Adipocyte (in vitro differentiated cells): Measurements from ENCODE around the gene PGBD5.

Experiments used
- DNase-seq: peaks from one replicate; pipeline ENCODE4 v3.0.0-alpha.2; 2015; ENCODE audit warnings: low read depth
- H3K27me3 ChIP-seq: replicated peaks from 2 replicates; pipeline ENCODE4 v1.7.0; 2013; ENCODE audit warnings: mild to moderate bottlenecking, low read length, moderate library complexity; ENCODE audit not compliant: control insufficient read depth, insufficient read depth
- H3K36me3 ChIP-seq: 2 replicates; pipeline ENCODE4 v1.7.0; 2013; ENCODE audit warnings: low read length, mild to moderate bottlenecking, moderate library complexity; ENCODE audit not compliant: control insufficient read depth, insufficient read depth, severe bottlenecking
- H3K4me1 ChIP-seq: 2 replicates; pipeline ENCODE4 v1.7.0; 2013; ENCODE audit warnings: mild to moderate bottlenecking, low read length, moderate library complexity; ENCODE audit not compliant: control insufficient read depth, insufficient read depth
- H3K4me3 ChIP-seq: 2 replicates; pipeline ENCODE4 v1.7.0; 2013; ENCODE audit warnings: mild to moderate bottlenecking, low read length, moderate library complexity
- H3K9ac ChIP-seq: 2 replicates; pipeline ENCODE4 v1.7.0; 2013; ENCODE audit warnings: mild to moderate bottlenecking, low read length, moderate library complexity
- H3K9me3 ChIP-seq: 2 replicates; pipeline ENCODE4 v1.7.0; 2013; ENCODE audit warnings: mild to moderate bottlenecking, low read length, moderate library complexity; ENCODE audit not compliant: control insufficient read depth

Gene PGBD5

GRCh38 chr1:230292689-230293389 is 133.3 kb downstream of the PGBD5 start:
- no peak for DNase-seq
- H3K4me3 ChIP-seq, result no peak overlapping the region
- peaks cover 41% of the 10 kb centered on the region for H3K27me3 ChIP-seq
- H3K4me1 ChIP-seq, result no peaks in the 10 kb centered on the region
- H3K9ac ChIP-seq, result no peak overlapping the region
- H3K36me3 ChIP-seq, result no peaks in the 10 kb centered on the region
- no peaks in the 10 kb centered on the region for H3K9me3 ChIP-seq

GRCh38 chr1:230291731-230292620 is 134.2 kb downstream of the PGBD5 start:
- Histone ChIP-seq H3K36me3 (no peaks in the 10 kb centered on the region), H3K4me1 (no peaks in the 10 kb centered on the region), H3K9ac (no peak overlapping the region), H3K4me3 (no peak overlapping the region), H3K27me3 (peaks cover 44% of the 10 kb centered on the region), H3K9me3 (no peaks in the 10 kb centered on the region)
- no peak for DNase-seq

- Histone ChIP-seq H3K9ac (no peak overlapping the region), H3K4me1 (no peaks in the 10 kb centered on the region), H3K4me3 (no peak overlapping the region), H3K27me3 (peaks cover 32% of the 10 kb centered on the region), H3K36me3 (no peaks in the 10 kb centered on the region), H3K9me3 (no peaks in the 10 kb centered on the region)
- no peak for DNase-seq
These were observed 136.8 kb downstream of the PGBD5 start for GRCh38 chr1:230289350-230289644.

GRCh38 chr1:230288641-230289349 is 137.3 kb downstream of the PGBD5 start:
- Histone ChIP-seq H3K27me3 (peaks cover 28% of the 10 kb centered on the region), H3K9ac (no peak overlapping the region), H3K4me3 (no peak overlapping the region), H3K9me3 (no peaks in the 10 kb centered on the region), H3K4me1 (no peaks in the 10 kb centered on the region), H3K36me3 (peaks cover 5% of the 10 kb centered on the region)
- no peak for DNase-seq

GRCh38 chr1:230287674-230288315 is 138.3 kb downstream of the PGBD5 start:
- Histone ChIP-seq H3K4me3 (no peak overlapping the region), H3K36me3 (peaks cover 8% of the 10 kb centered on the region), H3K4me1 (no peaks in the 10 kb centered on the region), H3K9ac (no peak overlapping the region), H3K27me3 (peaks cover 18% of the 10 kb centered on the region), H3K9me3 (no peaks in the 10 kb centered on the region)
- DNase-seq, result no peak

- H3K9me3 ChIP-seq, result no peaks in the 10 kb centered on the region
- H3K4me3 ChIP-seq, result no peak overlapping the region
- H3K4me1 ChIP-seq, result no peaks in the 10 kb centered on the region
- DNase-seq, result no peak
- peaks cover 10% of the 10 kb centered on the region for H3K27me3 ChIP-seq
- peaks cover 14% of the 10 kb centered on the region for H3K36me3 ChIP-seq
- no peak overlapping the region for H3K9ac ChIP-seq
These were observed 139.3 kb downstream of the PGBD5 start for GRCh38 chr1:230286890-230287269.

GRCh38 chr1:230286166-230286889 is 139.8 kb downstream of the PGBD5 start:
- Histone ChIP-seq H3K9me3 (no peaks in the 10 kb centered on the region), H3K9ac (no peak overlapping the region), H3K4me3 (no peak overlapping the region), H3K27me3 (peaks cover 10% of the 10 kb centered on the region), H3K4me1 (no peaks in the 10 kb centered on the region), H3K36me3 (peaks cover 14% of the 10 kb centered on the region)
- no peak for DNase-seq

- Histone ChIP-seq H3K9ac (no peak overlapping the region), H3K4me3 (no peak overlapping the region), H3K9me3 (no peaks in the 10 kb centered on the region), H3K27me3 (peaks cover 10% of the 10 kb centered on the region), H3K36me3 (peaks cover 24% of the 10 kb centered on the region), H3K4me1 (no peaks in the 10 kb centered on the region)
- DNase-seq, result no peak
These were observed 140.8 kb downstream of the PGBD5 start for GRCh38 chr1:230285351-230285750.

- no peak overlapping the region for H3K4me3 ChIP-seq
- H3K36me3 ChIP-seq, result peaks cover 29% of the 10 kb centered on the region
- H3K9me3 ChIP-seq, result no peaks in the 10 kb centered on the region
- no peak overlapping the region for H3K9ac ChIP-seq
- peaks cover 6% of the 10 kb centered on the region for H3K27me3 ChIP-seq
- no peaks in the 10 kb centered on the region for H3K4me1 ChIP-seq
- no peak for DNase-seq
These were observed 141.2 kb downstream of the PGBD5 start for GRCh38 chr1:230284891-230285290.

GRCh38 chr1:230283678-230284077 is 142.5 kb downstream of the PGBD5 start:
- H3K27me3 ChIP-seq, result peaks cover 3% of the 10 kb centered on the region
- H3K9me3 ChIP-seq, result no peaks in the 10 kb centered on the region
- H3K4me1 ChIP-seq, result no peaks in the 10 kb centered on the region
- DNase-seq, result no peak
- no peak overlapping the region for H3K4me3 ChIP-seq
- no peak overlapping the region for H3K9ac ChIP-seq
- peaks cover 41% of the 10 kb centered on the region for H3K36me3 ChIP-seq
